ENCODE data around the gene MYORG. TPM values are rescaled to one million over a fixed set of nuclear protein-coding genes. Genes with fewer than 3 reads are reported as not detected.

MYORG gene
- total RNA-seq, 3 donors from 2014 or later (not counting 1 experiment from before 2014, with no cell fraction given) = 0.58 to 0.93 (median 0.92) TPM

GRCh38 chr9:34392511-34392910 is 15.8 kb upstream of the MYORG start:
- H3K4me1 ChIP-seq (ENCODE audit: control insufficient read depth, insufficient read depth, low read length) = no peaks in the 10 kb centered on the region
- H3K27ac ChIP-seq (ENCODE audit: low read length) = no peak overlapping the region
- Mint-ChIP-seq H3K4me3 (no peak overlapping the region), H3K36me3 (no peaks in the 10 kb centered on the region), H3K9me3 (no peaks in the 10 kb centered on the region), H3K4me1 (no peaks in the 10 kb centered on the region), H3K27ac (no peak overlapping the region), H3K27me3 (ENCODE audit: low read depth in 2 of 2) (peaks cover 9 to 21% of the 10 kb centered on the region in 2 donors)
- WGBS (ENCODE audit: insufficient coverage) = 80% methylated on average over 1 of the region's 1 CpG
- peaks cover 4% of the 10 kb centered on the region for H3K27me3 ChIP-seq (ENCODE audit: control insufficient read depth, insufficient read depth, low read length)
- H3K4me3 ChIP-seq (ENCODE audit: low read length) = no peak overlapping the region
- H3K9me3 ChIP-seq (ENCODE audit: control insufficient read depth, insufficient read depth, low read length) = no peaks in the 10 kb centered on the region
- DNase-seq (no peak), ATAC-seq (no peak)
- H3K36me3 ChIP-seq (ENCODE audit: control insufficient read depth, insufficient read depth, low read length) = no peaks in the 10 kb centered on the region
- intact Hi-C loops (cut with micrococcal nuclease) = no loop called here
- TF ChIP-seq CTCF (IDR thresholded peaks at IDR 0.05) = no peak

GRCh38 chr9:34387239-34387638 is 10.5 kb upstream of the MYORG start:
- 68% methylated on average over 4 of the region's 4 CpGs for WGBS (ENCODE audit: insufficient coverage)
- intact Hi-C loops (cut with micrococcal nuclease) = no loop called here

GRCh38 chr9:34386656-34387055 is 10.0 kb upstream of the MYORG start:
- no peak for TF ChIP-seq CTCF (IDR thresholded peaks at IDR 0.05)
- peaks cover 4% of the 10 kb centered on the region for H3K27me3 ChIP-seq (ENCODE audit: control insufficient read depth, insufficient read depth, low read length)
- H3K36me3 ChIP-seq (ENCODE audit: control insufficient read depth, insufficient read depth, low read length) = no peaks in the 10 kb centered on the region
- no peak overlapping the region for H3K4me3 ChIP-seq (ENCODE audit: low read length)
- no peak for ATAC-seq
- H3K27ac Mint-ChIP-seq = no peak overlapping the region
- H3K36me3 Mint-ChIP-seq = no peaks in the 10 kb centered on the region
- peaks cover 15 to 26% of the 10 kb centered on the region in 2 donors for H3K27me3 Mint-ChIP-seq (ENCODE audit: low read depth in 2 of 2)
- peaks cover 2% of the 10 kb centered on the region in 2 donors for H3K4me1 Mint-ChIP-seq
- intact Hi-C loops (cut with micrococcal nuclease) = no loop called here
- no peak overlapping the region for H3K4me3 Mint-ChIP-seq
- DNase-seq = no peak
- no peaks in the 10 kb centered on the region for H3K9me3 ChIP-seq (ENCODE audit: control insufficient read depth, insufficient read depth, low read length)
- H3K9me3 Mint-ChIP-seq = no peaks in the 10 kb centered on the region
- WGBS (ENCODE audit: insufficient coverage) = 73% methylated on average over 3 of the region's 3 CpGs
- H3K4me1 ChIP-seq (ENCODE audit: control insufficient read depth, insufficient read depth, low read length) = no peaks in the 10 kb centered on the region
- no peak overlapping the region for H3K27ac ChIP-seq (ENCODE audit: low read length)

More at GRCh38 chr9:34387239-34387638, 10.5 kb upstream of the MYORG start:
- Histone ChIP-seq H3K27me3 (ENCODE audit: control insufficient read depth, insufficient read depth, low read length) (peaks cover 4% of the 10 kb centered on the region), H3K27ac (ENCODE audit: low read length) (no peak overlapping the region), H3K9me3 (ENCODE audit: control insufficient read depth, insufficient read depth, low read length) (no peaks in the 10 kb centered on the region), H3K4me3 (ENCODE audit: low read length) (no peak overlapping the region), H3K4me1 (ENCODE audit: control insufficient read depth, insufficient read depth, low read length) (no peaks in the 10 kb centered on the region), H3K36me3 (ENCODE audit: control insufficient read depth, insufficient read depth, low read length) (no peaks in the 10 kb centered on the region)
- Mint-ChIP-seq H3K9me3 (no peaks in the 10 kb centered on the region), H3K4me1 (no peaks in the 10 kb centered on the region), H3K27ac (no peak overlapping the region), H3K27me3 (ENCODE audit: low read depth in 2 of 2) (peaks cover 15 to 26% of the 10 kb centered on the region in 2 donors), H3K4me3 (no peak overlapping the region), H3K36me3 (no peaks in the 10 kb centered on the region)
- DNase-seq (no peak), ATAC-seq (no peak)
- TF ChIP-seq CTCF (IDR thresholded peaks at IDR 0.05) = no peak

- no peak overlapping the region for H3K4me3 ChIP-seq (ENCODE audit: low read length)
- H3K4me1 ChIP-seq (ENCODE audit: control insufficient read depth, insufficient read depth, low read length) = peaks cover 7% of the 10 kb centered on the region
- H3K9me3 ChIP-seq (ENCODE audit: control insufficient read depth, insufficient read depth, low read length) = no peaks in the 10 kb centered on the region
- Mint-ChIP-seq H3K27me3 (ENCODE audit: low read depth in 2 of 2) (peaks cover 12 to 16% of the 10 kb centered on the region in 2 donors), H3K4me1 (peaks cover 11% of the 10 kb centered on the region in 2 donors), H3K4me3 (no peak overlapping the region), H3K27ac (no peak overlapping the region), H3K36me3 (no peaks in the 10 kb centered on the region), H3K9me3 (no peaks in the 10 kb centered on the region)
- no peak for TF ChIP-seq CTCF (IDR thresholded peaks at IDR 0.05)
- intact Hi-C loops (cut with micrococcal nuclease) = no loop called here
- no peaks in the 10 kb centered on the region for H3K27me3 ChIP-seq (ENCODE audit: control insufficient read depth, insufficient read depth, low read length)
- DNase-seq = no peak
- no peak overlapping the region for H3K27ac ChIP-seq (ENCODE audit: low read length)
- ATAC-seq = no peak
- no peaks in the 10 kb centered on the region for H3K36me3 ChIP-seq (ENCODE audit: control insufficient read depth, insufficient read depth, low read length)
- WGBS (ENCODE audit: insufficient coverage) = 97% methylated on average over 6 of the region's 6 CpGs
Observed at GRCh38 chr9:34385561-34386230, 9.0 kb upstream of the MYORG start.
